ENCODE data around the gene WIPF1.

The WIPF1 gene

GRCh38 chr2:174629506-174629905 is 31.9 kb upstream of the WIPF1 start:
- Histone ChIP-seq H3K4me3 (ENCODE audit: low read depth, low read length) (no peak overlapping the region), H3K4me1 (peaks cover 29% of the 10 kb centered on the region), H3K4me2 (ENCODE audit: low read length) (no peak overlapping the region), H3K36me3 (ENCODE audit: control insufficient read depth, insufficient read depth, low read length) (no peaks in the 10 kb centered on the region), H3K27ac (no peak overlapping the region), H3K27me3 (ENCODE audit: control insufficient read depth, insufficient read depth, low read length) (no peaks in the 10 kb centered on the region), H3K9ac (no peak overlapping the region), H3K79me2 (peaks cover 37% of the 10 kb centered on the region), H2AFZ (no peak overlapping the region), H3K9me3 (ENCODE audit: control insufficient read depth, low read length) (no peaks in the 10 kb centered on the region)
- TF ChIP-seq CTCF (IDR thresholded peaks at IDR 0.05) = no peak

- no peak overlapping the region for H3K4me2 ChIP-seq (ENCODE audit: low read length)
- H3K27me3 ChIP-seq (ENCODE audit: control insufficient read depth, insufficient read depth, low read length) = no peaks in the 10 kb centered on the region
- no peaks in the 10 kb centered on the region for H3K9me3 ChIP-seq (ENCODE audit: control insufficient read depth, low read length)
- H2AFZ ChIP-seq = no peak overlapping the region
- TF ChIP-seq CTCF (IDR thresholded peaks at IDR 0.05) = no peak
- no peak overlapping the region for H3K27ac ChIP-seq
- H3K36me3 ChIP-seq (ENCODE audit: control insufficient read depth, insufficient read depth, low read length) = no peaks in the 10 kb centered on the region
- peaks cover 27% of the 10 kb centered on the region for H3K4me1 ChIP-seq
- no peak overlapping the region for H3K4me3 ChIP-seq (ENCODE audit: low read depth, low read length)
- no peak overlapping the region for H3K9ac ChIP-seq
- H3K79me2 ChIP-seq = peaks cover 43% of the 10 kb centered on the region
Measured at GRCh38 chr2:174628528-174629169, 31.0 kb upstream of the WIPF1 start.

DNA sequence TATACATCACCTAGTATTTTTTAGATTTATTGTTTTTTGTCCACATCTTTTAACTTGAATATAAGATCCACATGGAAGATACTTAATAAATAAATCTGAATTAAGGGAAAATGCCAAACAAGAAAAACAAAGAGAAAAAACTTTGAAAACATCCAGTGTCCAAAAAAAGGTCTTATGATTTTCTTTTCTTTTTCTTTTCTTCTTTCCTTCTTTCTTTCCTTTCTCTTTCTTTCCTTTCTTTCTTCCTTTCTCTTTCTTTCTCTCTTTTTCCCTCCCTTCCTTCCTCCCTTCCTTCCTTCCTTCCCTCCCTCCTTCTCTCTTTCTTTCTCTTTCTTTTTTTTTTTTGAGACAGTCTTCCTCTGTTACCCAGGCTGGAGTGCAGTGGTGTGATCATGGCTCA is 29.6 kb upstream of the WIPF1 start:
- Histone ChIP-seq H3K79me2 (peaks cover 43% of the 10 kb centered on the region), H3K36me3 (ENCODE audit: control insufficient read depth, insufficient read depth, low read length) (no peaks in the 10 kb centered on the region), H3K4me2 (ENCODE audit: low read length) (no peak overlapping the region), H3K9ac (no peak overlapping the region), H3K9me3 (ENCODE audit: control insufficient read depth, low read length) (no peaks in the 10 kb centered on the region), H3K27me3 (ENCODE audit: control insufficient read depth, insufficient read depth, low read length) (no peaks in the 10 kb centered on the region), H3K27ac (no peak overlapping the region), H3K4me3 (ENCODE audit: low read depth, low read length) (no peak overlapping the region), H2AFZ (no peak overlapping the region), H3K4me1 (peaks cover 19% of the 10 kb centered on the region)
- no peak for TF ChIP-seq CTCF (IDR thresholded peaks at IDR 0.05)

DNA sequence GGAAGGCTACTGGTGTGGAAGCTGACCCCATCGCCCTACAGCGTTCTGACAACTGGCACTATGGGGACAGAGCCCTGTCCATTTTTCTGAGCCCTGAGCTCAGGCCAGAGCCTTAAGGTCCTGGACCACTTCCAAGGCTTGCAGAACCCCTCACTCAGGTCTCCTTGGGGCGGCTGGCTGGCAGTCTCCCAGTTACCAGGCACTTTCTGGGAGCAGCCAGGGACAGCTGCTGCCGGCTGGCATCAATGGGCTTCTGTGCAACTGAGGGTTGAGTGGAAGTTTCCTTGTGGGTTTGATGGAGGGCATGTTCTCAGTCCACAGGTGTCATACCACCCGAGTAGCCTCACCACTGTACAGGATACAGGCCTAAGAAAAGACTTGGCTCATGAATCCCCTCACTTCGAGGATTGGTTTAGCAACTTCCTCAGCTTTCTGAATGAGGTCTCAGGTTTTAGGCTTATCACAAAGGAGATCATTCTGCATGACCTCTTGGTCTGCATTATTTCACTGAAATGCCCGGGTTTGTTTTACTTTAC is 27.4 kb upstream of the WIPF1 start:
- H3K27ac ChIP-seq = no peak overlapping the region
- H3K4me1 ChIP-seq = peaks cover 6% of the 10 kb centered on the region
- no peaks in the 10 kb centered on the region for H3K9me3 ChIP-seq (ENCODE audit: control insufficient read depth, low read length)
- TF ChIP-seq CTCF (IDR thresholded peaks at IDR 0.05) = no peak
- H3K79me2 ChIP-seq = peaks cover 34% of the 10 kb centered on the region
- H3K27me3 ChIP-seq (ENCODE audit: control insufficient read depth, insufficient read depth, low read length) = no peaks in the 10 kb centered on the region
- H3K4me2 ChIP-seq (ENCODE audit: low read length) = no peak overlapping the region
- no peak overlapping the region for H3K9ac ChIP-seq
- H3K36me3 ChIP-seq (ENCODE audit: control insufficient read depth, insufficient read depth, low read length) = no peaks in the 10 kb centered on the region
- H2AFZ ChIP-seq = no peak overlapping the region
- H3K4me3 ChIP-seq (ENCODE audit: low read depth, low read length) = no peak overlapping the region

DNA sequence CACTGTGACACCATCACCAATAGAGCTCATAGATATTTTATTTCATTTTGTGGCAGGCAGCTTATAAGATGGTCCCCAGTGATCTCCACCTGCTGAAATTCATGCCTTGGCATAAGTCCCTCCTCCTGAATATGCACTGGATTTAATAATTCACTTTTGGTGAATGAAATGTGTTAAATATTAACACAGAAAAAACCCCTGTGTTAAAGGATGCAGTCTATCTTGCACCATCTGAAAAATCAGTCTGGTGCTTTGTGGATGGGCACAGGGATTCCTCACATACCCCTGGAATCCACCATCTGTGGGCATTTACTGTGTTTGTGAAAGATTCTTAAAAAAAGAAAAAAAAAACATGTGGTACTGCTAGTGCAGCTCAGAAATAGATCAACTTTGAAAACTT is 26.1 kb upstream of the WIPF1 start:
- H3K27me3 ChIP-seq (ENCODE audit: control insufficient read depth, insufficient read depth, low read length) = no peaks in the 10 kb centered on the region
- peaks cover 37% of the 10 kb centered on the region for H3K79me2 ChIP-seq
- no peak overlapping the region for H2AFZ ChIP-seq
- H3K4me1 ChIP-seq = peaks cover 6% of the 10 kb centered on the region
- no peak overlapping the region for H3K4me2 ChIP-seq (ENCODE audit: low read length)
- H3K36me3 ChIP-seq (ENCODE audit: control insufficient read depth, insufficient read depth, low read length) = no peaks in the 10 kb centered on the region
- H3K9ac ChIP-seq = no peak overlapping the region
- H3K9me3 ChIP-seq (ENCODE audit: control insufficient read depth, low read length) = no peaks in the 10 kb centered on the region
- no peak overlapping the region for H3K4me3 ChIP-seq (ENCODE audit: low read depth, low read length)
- no peak for TF ChIP-seq CTCF (IDR thresholded peaks at IDR 0.05)
- H3K27ac ChIP-seq = no peak overlapping the region
